NK-92 (cell line): ENCODE results near the gene TMOD3.

Experiments used
- DNase-seq: peaks from one replicate; lab custom pipeline; 2025; ENCODE audit not compliant: unreplicated experiment; lab: John Stamatoyannopoulos, UW

Gene TMOD3

DNA sequence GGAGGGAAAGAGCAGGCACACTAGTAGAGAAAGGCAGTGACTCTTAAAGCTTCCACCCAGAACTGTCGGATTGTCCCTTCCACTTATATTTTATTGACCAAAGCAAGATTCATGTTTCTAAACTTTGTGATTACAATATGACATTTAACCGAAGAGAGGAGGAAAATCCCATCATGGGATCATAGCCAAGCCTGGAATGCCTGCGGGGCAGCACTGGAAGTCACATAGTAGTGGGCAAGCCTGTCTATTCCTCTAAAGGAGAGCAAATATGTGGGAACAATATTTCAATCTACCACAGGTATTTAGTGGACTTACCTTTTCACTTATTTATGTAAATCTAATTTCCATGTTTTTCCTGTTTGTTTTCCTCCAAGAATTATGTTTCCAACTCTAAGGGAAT, 3.8 kb upstream of the TMOD3 start:
- no peak for DNase-seq

DNA sequence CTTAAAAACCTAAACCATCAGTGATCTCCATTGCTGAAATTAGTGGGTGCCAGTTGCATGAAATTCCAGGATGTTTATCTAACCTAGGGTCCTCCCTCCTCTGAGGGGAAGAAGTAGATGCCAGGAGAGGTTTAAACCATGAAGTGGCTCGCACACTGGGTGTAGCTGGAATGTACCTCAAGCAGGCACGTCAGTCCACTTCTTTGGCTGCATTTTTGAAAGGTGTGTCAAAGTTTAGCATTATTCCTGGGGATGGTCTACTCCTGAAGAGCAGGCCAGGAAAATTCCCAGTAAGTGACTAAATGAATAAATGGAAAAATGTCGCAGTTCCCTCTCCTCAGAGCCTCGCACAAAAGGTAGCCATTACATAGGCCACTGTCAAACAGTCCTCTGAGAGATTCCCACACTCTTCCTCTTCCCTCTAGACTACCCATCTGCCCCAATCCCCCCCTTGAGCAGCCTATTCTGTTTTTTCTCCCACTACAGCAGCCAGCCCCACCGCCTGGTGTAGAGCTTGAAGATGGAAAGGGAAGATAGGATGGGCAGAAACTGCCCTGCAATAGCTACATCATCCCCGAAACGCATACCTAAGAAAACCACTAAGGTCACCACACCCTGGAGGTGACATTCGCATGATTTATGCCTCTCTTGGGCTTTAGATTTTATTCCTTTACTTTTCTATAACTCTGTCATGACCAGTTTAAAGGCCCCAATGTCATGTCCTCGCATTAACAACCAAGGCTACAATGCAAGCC, 655 bp upstream of the TMOD3 start:
- DNase-seq = no peak

DNA sequence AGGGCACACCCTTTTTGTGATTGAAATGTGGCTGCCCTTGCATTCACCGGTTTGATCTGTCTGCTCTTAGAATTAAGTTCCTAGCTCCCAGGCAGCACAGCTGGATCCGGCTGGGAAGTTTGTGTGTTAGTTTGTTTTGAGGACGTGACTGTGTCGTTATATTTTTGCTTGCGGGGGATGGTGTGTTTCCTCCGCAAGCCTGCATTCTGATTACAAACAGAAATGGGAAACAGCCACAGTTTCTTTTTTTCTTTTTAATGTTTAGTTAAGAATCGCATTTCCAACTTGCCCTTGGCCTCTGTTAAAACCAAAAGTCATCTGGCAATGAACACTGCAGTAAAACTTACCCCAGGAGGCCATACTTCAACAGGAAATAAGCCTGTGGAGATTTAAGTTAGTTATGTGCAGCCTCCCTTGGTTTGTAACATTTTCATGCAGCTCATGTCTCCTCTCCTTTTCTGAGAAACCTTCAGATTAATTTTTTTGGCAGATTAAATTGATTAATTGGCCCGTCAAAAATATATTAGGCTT, 888 bp downstream of the TMOD3 start:
- no peak for DNase-seq

DNA sequence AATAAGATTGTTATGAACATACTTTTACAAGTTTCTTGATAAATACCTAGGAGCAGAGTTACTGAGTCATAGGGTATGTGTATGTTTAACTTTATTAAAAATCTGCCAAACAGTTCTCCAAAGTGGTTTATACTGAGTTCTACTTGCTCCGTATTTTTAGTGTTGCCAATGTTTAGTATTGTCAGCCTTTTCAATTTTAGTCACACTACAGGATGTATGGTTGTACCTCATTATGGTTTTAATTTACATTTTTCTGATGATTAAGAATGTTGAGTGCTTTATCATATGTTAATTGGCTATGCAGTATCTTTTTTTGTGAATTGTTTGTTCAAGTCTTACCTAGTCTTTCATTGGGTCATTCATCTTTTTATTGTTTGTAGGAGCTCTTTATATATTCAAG, 4.3 kb downstream of the TMOD3 start:
- DNase-seq = no peak

DNA sequence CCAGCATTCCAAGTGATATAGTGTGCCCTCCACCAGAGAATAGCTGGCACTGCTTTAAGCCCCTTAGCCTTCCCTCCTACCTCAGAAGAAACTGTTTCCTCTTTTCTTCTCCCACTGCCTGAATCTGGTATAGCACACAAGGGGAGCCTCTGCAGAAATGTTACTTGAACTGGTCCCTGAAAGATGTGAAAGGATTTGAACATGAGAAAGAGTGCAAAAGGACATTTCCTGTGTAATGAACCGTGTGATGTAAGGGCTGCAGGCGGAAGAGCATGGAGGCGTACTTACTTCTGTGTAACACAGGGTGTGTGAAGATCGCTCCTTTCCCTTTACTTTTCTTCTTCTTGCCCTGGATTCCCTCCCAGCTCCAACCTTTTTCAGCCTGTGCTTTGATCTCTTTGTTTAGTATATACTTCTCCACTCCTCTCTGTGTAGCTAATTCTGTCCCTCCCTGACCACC, 8.4 kb downstream of the TMOD3 start:
- no peak for DNase-seq

DNA sequence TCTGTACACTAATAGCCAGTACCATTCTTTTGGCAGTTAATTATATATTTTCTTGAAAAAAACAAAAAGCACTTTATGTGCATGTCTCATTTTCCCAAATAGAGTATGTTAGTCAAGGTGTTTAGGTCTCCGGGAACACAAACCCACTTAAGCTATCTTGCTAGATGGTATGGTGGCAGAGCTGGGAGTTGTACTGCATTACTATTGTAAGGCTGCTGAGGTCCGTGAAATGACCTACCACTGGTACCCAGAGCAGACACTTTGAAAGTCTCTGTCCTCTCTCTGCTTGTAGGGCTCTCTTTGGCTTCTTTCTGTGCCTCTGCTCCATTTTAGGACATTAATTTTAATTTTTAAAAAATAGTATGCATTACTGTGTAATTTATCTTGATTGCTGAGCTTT, 8.8 kb downstream of the TMOD3 start:
- DNase-seq = no peak

DNA sequence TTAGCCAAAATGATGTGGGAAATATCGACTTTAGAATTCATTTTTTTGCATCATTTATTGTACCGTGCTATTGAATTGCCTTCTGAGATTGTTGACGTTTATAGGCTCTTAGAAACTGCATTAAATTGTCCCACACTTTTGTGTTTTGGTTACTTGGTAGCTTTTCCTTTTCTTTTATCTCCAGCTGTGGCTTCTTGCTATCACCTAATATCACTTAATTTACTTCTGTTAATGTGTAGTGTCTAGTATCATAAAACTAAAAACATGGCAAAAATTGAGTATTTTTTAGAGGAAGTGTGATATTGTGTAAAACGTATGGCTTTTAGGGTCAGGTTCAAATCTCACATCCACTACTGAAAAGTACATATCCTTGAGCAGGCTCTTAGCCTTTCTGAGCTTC, 11.2 kb downstream of the TMOD3 start:
- no peak for DNase-seq

DNA sequence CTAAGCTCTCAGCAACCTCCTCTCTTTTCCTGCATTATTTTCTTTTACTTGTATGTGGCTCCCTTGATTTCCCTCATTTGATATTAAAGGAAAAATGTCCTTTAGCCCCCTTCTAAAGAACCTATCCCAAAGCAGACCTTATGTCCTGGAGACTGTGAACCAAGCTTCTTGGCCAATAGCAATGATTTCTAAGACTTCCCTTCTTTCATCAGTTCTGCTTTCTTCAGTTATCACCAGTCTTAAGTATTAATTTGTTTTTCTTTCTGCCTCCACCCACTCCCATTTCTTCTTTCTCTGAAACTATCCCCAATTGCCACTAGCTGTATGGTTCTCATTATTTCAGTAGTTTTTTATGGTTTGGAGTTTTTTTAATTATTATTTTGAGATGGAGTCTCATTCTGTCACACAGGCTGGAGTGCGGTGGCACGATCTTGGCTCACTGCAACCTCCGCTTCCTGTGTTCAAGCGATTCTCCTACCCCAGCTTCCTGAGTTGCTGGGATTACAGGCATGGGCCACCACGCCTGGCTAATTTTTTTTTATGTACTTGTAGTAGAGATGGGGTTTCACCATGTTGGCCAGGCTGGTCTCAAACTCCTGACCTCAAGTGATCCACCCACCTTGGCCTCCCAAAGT, 12.1 kb downstream of the TMOD3 start:
- DNase-seq = no peak

DNA sequence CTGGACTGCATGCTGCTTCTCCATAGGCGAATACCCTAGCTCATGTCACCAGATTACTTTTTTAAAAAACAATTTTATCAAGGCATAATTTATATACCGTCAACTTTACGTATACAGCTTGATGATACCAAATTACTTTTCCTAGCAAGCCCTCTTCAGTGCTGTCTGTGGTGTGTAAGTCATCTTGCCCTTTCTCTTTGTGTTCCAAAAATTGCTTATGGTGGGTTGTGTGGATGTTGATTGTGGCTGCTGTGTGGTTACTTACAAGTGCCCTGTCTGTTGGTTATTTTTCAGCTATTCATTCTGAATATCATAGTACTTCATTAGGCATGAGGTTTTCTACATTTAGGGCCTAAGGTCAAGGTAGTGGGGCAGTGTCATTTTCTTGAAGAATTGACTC, 12.8 kb downstream of the TMOD3 start:
- no peak for DNase-seq

DNA sequence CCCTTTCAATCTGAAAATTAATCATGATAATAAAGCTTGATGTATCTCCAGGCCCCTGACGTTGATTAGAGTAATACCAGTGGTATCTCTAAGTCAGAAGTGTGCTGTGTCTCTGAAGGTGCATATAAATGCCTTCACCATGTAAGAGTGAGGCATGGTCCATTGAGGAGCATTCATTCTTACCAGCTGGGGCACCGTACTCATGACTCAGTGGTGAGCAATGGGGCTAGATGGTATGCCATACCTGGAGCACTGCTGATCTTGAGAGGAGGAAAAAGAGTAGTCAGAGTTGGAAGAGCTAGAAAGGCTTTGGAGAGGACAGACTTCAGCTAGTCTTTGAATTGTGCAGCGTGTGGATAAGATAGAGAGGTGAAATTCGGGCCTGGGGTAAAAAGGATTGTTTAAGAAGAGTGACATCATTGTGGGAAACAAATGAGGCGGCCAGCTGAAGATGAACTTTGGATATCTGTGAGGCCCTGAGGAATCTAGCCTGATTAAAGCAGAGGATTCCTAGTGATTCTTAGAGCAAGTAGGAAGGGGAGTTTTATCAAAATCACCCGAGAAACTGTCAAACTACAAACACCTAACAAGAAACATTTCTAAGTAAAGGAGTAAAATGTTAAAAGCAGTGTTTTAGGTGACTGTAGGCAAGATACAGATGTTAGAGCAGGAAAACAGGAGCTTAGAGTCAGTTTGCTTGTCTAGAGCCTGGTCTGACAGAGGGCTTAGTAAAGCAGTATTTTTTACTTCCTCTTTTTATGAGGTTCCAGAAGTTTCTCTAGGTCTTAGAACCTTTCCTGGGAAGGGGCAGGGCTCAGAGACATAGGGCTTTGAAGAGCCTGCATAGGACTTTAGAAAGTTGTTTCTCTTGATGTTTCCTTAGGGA, 13.6 kb downstream of the TMOD3 start:
- no peak for DNase-seq

DNA sequence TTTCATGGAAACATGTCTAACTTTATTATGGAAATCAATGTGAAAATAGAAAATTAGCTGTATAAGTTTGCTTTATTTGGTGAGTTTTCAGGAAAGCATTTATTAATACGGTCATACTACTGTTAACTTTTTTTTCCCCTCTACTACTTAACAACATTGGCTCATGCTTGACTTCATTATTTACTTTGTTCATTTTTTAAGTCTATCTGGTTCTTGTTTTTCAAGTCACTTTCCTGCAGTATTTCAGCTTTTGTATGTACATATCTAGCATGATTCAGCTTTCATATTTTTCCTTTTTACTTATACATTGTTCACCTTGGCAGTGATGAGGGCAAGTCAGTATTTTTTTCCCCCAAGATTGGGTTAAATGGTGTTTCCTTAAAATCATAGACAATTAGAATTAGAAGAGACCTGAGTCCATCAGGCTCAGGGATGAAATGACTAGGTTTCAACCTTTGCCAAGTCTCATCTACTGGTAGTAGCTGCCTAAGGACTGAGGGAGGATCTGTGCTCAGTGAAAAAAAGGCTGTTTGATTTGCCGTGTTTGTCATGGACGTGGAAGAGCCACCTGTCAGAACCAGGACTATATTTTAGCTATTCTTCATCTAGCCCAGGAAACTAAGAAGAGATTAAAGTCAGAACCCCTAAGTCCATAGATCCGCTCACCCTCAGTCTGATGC, 15.4 kb downstream of the TMOD3 start:
- no peak for DNase-seq

DNA sequence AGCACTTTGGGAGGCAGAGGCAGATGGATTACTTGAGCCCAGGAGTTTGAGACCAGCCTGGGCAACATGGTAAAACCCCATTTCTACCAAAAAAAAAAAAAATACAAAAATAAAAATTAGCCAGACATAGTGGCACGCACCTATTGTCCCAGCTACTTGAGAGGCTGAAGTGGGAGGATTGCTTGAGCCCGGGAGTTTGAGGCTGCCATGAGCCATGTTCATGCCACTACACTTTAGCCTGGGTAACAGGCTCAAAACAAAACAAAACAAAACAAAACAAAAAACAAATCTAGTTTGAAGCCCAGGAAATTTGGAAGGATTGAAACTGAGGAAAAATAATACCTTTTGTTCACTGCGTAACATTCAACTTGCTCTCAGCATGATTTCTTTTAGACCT, 16.6 kb downstream of the TMOD3 start:
- DNase-seq = no peak

DNA sequence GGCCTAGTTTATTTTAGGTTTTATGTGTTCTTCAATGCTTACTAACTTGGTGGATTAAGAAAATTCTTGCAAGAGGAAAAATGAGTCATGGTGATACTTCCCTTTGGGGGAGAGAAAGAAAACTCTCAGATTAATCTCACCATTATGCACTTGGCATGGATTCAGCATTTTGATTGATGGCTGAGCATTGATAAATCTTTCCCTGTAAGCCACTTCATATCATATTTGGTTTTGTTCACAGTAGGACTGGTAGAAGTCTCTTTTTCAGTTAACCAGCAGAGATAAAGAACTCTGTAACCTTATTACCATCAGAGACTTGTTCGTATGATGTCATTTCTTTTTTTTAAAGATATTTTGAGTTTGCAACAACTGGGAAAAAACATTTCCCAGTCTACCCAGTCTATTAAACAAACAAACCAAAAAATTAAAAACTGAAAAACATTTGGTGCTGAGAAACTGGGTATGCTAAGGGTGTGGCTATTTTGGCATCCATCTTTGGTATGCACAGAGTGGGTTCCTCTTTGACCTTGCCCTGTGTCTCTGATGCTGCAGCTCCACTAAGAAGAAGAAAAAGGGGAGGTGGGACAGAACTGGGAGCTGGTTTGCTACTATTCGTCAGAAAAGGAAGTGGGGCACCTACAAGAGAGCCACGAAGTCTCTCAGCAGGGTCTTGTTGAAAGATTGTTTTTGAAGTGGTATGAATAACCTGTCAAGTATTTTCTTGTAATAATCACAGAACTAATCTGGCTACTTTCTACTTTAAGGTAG, 17.2 kb downstream of the TMOD3 start:
- DNase-seq = no peak

DNA sequence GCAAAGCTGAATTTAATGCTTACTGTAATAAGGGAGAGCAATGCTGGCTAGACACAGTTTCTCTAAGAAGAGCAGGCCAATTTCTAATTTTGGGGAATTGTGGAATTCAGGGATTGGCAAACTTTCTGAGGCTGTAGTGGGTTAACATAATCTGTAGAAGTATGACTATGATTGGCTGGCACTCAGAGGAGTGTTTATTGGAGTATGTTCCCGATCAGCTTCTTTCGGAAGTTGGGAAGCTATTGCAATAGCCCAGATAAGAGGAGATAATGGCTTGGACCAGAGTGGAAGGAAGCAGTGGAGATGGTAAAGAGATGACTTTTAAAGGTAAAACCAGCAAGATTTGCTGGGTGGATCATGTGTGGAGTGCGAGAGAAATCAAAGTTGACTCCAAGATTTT, 19.4 kb downstream of the TMOD3 start:
- no peak for DNase-seq

DNA sequence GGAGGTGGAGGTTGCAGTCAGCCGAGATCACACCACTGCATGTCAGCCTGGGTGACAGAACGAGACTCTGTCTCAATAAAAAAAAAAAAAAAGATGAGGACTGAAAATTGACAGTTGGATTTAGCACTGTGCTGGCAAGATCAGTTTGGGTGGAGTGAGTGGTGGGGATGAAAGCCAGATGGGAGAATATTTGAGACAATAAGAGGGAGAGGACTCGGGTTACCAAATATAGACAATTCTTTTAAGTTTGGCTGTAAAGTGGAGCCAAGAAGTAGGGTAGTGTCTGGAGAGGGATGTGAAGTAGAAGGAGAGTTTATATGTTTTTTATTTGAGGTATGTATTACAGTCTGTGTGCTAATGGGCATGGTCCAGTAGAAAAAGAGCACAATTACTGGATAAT, 20.4 kb downstream of the TMOD3 start:
- DNase-seq = no peak

DNA sequence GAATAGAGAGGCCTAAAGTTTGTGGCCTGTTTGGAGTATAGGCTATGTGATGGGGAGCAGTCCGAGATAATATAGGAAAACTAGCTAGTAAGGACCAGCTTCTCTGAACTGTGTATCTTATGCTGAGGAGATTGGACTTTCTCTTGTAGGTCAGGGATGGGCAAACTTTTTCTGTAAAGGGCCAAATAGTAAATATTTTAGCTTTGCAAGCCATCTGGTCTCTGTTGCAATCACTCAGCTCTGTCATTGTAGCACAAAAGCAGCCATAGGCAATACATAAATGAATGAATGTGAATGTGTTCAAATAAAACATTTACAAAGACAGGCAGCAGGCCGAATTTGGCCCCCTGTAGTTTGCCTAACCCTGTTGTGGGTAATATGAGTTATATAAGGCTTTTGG, 24.5 kb downstream of the TMOD3 start:
- no peak for DNase-seq

DNA sequence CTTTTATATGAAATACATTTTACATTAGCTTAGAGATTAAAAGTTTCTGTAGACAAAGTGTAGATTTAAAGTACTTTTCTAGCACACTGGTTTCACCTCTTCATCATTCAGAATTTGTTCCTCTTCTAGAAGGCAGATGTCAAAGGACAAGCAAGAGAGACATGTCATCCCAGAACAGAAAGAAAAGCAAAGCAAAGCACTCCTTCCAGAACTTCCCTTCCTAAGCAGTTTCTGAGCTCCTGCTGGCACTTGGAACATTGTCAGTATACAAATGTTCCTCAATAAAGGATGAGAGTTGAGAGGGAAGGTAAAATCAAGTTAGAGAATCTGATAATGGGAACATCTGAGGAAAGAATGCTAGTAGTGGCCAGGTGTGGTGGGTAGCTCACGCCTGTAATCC, 26.2 kb downstream of the TMOD3 start:
- no peak for DNase-seq

DNA sequence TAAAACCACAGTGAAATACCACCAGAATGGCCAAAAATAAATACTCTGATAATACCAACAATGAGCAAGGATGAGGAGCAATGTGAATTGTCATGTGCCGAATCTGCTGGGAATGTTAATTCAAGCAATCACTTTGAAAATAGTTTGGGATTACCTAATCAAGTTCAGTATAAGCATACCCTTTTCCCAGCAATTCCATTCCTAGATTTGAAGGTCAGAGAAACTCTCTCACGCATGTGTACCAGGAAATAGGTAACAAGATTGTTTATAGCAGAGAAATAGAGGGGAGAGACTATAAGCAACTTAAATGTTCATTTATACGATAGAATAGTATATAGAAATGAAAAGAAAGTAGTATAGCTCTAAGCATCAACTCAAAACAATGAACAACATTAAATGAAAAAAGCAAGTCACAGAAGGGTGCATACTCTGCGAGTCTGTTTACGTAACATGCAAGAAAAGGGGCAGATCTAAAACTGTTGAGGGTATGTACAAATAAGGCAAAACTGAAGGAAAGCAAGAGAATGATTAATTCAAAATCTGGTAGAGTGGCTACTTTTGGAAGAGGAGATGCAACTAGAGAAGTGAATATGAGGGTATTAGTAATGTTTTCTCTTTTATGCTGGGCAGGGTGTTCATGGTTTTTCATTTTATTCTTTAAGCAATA, 27.4 kb downstream of the TMOD3 start:
- no peak for DNase-seq

DNA sequence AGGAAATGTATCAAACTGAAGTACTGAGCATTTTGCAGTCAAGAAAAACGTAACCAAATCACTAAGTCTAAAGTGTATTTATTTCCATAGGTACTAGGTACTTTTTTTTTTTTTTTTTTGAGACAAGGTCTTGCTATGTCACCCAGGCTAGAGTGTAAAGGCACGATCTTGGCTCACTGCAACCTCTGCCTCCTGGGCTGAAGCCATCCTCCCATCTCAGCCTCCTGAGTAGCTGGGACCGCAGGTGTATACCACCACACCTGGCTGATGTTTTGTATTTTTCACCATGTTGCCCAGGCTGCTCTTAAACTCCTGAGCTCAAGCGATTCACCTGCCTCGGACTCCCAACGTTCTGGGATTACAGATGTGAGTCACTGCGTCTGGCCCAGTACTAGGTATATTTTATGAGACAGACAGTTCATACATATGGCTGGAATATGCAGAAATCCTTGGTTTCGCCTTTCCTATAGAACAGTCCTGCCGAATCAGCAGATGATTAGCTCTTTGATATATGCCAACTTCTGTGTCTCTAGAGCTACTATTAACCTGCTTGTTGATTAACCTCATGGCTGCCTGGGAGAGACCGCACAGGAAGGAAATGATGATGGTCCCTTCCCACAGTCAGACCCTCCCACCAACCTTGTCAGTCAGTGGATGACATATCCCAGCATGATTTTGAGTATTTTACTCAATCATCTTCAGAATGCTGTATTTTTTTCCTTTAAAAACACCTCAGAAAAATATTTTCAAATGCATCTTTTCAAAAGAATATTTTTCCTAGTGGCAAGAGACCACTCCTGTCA, 32.3 kb downstream of the TMOD3 start:
- no peak for DNase-seq
